RPMI7951 (cell line): ENCODE results near the gene SYT13. TPM values are rescaled to one million over a fixed set of nuclear protein-coding genes. Genes with fewer than 3 reads are reported as not detected.

Experiments
- DNase-seq: peaks from one replicate; pipeline ENCODE4 v3.0.0-alpha.2; 2012; ENCODE audit warnings: low read depth
- total RNA-seq: library from RNA; depleted of rRNA; stranded (reverse); fragments of >200 nt; shearing (Covaris generic); gene quantifications from 2 replicates; pipeline ENCODE4 v1.2.3, GENCODE V29; 2014; rRNA removed

Gene SYT13, protein sequence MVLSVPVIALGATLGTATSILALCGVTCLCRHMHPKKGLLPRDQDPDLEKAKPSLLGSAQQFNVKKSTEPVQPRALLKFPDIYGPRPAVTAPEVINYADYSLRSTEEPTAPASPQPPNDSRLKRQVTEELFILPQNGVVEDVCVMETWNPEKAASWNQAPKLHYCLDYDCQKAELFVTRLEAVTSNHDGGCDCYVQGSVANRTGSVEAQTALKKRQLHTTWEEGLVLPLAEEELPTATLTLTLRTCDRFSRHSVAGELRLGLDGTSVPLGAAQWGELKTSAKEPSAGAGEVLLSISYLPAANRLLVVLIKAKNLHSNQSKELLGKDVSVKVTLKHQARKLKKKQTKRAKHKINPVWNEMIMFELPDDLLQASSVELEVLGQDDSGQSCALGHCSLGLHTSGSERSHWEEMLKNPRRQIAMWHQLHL
- 0.10 and 0.72 TPM in 2 replicates for total RNA-seq

DNA sequence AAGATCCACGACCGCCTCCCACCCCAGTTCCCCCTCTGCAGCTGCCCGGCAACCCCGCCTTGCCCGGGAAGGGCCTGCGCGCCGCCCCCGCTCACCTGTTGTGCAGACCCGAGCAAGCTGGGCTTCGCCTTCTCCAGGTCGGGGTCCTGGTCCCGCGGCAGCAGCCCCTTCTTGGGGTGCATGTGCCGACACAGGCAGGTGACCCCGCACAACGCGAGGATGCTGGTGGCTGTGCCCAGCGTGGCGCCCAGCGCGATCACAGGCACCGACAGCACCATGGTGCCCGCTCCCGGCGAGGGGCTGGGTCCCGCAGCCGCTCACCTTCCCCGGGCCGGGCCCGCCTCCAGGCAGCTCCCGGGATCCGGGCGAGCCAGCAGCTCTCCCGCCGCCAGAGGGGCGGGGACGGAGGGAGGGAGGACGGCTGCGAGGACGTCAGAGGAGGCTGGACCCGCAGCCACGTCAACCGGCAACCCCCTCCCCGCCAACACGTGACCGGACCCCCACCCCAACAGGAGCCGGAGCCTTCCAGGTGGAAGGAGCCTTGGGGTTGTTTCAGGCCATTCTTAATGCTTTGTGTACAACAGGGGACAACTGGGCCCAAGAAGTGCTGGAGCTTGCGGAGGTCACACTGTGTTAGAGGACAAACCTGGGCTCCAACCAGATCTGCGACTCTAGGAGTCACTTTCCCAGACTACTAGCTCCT lies at the start of gene SYT13:
Gene SYT13 (minus strand): TSS at position 412 of the 703 bp plus-strand sequence. CDS start 134 bp downstream, at position 278.
- no peak for DNase-seq

DNA sequence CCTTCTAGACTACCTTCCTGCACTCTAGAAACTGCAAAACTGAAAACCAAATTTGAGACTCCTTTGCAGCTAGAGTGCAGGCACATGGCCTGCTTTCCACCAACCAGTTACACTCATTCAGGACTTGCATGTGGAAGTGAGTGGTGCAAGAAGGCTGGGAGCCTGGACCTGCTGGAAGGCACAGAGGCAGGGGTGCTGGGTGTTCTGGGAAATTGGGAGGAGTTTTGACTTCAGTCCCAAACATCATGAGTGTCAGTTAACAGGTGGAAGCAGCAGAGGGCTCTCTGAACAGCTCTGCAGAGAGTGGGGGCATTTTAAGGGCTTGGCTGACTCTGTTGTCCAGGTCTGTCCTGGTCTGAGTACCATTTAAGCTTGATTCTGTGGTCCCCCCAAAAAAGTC lies 49.3 kb upstream of the SYT13 start:
- no peak for DNase-seq

DNA sequence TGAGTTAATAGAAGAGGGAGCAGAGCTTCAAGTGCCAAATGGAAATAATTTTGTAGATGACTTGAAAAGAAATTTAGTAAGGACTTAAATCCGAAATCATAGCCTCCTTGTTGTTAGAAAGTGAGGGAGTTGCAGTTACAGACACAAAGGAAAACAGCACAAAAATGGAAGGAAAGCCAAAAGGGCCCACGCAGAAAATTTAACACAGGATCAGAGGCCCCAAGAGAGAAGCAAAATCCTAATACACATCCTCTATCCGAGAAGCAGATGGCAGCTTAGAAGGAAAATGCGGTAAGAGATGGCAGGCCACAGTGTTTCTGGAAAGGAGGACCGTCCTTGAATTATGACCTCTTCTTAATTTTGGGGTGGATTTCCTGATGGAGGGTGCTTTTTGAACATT lies 48.7 kb upstream of the SYT13 start:
- DNase-seq, result no peak

DNA sequence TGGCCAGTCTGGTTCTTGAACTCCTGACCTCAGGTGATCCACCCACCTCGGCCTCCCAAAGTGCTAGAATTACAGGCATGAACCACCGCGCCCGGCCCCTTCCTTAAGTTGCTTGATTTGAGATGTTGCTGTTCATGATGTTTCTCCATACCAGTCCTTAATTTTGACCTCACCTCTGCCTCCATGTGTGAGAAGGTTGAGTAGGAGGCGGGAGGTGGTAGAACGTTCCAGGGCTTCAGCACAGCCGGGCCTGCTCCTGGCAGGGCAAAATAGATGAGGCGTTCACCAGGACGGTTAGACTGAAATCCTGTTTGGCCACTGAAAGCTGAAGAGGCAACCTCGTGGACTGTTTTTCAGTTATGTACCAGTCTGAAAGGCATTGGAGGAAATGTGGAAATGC lies 48.3 kb upstream of the SYT13 start:
- DNase-seq, result no peak

DNA sequence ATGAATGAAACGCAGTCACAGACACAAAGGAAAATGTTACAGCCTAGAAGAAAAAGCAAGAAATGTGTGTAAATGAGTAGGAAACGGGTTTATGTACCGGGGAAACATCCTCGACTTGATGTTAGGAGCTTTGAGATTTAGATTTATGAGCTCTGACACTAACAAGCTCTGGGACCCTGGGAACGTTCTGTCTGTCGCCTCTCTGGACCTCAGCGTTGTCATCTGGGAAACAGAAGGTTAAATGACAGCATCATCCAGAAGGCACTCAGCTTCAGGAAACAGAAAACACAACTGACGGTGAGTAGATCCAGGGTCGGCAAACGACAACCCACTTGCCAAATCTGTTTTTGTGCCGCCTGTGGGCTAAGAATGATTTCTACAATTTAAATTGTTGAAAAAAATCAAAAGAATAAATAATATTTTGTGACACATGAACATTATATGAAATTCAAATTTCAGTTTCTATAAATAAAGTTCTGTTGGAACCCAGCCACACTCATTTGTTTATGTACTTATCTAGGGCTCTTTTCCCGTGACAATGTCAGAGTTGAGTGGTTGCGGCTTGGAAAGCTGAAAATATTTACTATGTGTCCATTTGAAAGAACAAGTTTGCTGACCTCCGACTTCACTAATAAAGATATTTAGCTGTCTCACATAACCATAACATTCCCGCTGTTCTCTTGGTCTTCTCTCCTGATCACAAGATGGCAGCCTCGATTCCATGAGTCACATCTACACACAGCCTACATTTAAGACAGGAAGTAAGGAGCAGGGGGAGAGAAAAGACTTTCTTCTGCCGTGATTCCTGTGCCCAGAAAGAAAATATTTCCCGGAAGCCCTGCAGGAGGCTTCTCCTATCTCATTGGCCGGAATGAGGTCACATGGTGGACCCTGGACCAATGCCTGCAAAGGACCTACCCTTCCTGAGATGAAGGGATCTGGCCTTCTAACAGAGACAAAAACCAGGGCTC lies 47.1 kb upstream of the SYT13 start:
- DNase-seq, result peak; percentile 84

DNA sequence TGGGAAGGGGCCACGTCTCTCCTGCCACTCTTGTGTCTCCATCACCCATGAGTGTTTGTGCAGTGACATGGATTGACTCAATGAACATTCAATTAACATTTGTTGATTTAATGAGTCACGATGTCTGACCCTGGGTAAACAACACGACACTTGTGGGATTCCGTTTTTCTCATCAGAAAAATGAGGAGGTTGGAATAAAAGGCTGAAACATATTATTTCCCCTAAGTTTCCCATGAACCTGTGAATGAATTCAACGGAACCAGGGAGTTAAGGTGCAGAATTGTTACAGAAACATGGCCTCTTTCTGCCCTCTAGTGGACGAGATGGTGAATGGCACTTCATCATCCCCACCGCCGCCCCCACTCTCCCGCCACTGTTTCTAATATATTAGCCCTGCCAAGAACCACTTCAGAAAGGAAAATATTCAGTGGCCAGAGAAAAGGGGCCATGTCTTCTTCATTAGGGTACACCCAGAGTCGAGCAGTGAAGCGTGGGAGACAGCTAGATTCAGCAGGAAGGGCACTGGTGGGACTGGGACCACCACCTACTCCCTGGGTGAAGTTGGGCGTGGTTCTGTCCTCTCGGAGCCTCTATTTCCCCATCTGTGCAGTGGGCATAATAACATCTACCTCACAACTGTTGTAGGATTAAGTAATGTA lies 46.3 kb upstream of the SYT13 start:
- DNase-seq, result peak; percentile 36

DNA sequence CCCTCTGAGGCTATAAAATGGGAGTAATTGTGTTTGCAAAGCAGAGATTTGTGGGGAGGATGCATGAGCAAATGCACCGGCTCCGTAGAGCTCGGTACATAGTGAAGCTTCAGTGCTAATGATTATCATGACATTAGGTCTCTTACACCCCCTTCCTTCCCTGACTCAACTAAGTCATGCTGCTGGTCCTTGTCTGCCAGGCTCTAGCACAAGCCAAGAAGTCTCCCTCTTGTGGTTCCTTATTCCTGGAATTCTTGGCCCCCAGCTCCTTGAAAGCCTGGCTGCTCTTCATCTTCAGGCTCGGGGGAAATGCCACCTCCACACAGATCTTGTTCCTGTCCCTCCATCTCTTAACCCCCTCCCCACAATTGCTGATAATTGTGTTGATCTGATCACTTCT lies 45.7 kb upstream of the SYT13 start:
- DNase-seq, result no peak

DNA sequence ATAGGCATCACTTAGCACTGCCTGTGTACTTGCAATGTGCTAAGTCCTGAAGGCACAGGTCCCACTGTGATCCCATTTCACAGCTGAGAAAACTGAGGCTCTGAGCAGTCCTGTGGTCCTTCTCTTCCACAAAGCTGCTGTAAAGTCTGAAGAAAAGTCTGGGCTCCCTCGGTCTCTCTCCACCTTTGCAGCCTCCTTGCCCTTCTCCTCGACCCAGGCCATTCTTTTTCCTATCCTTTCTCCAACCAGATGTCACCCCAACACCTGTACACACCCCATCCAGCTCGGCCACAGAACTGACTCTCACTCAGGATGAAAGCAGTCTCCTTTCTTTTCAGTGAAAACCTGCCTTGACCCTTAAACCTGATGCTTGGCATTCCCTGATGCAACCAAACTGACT lies 42.6 kb upstream of the SYT13 start:
- no peak for DNase-seq

DNA sequence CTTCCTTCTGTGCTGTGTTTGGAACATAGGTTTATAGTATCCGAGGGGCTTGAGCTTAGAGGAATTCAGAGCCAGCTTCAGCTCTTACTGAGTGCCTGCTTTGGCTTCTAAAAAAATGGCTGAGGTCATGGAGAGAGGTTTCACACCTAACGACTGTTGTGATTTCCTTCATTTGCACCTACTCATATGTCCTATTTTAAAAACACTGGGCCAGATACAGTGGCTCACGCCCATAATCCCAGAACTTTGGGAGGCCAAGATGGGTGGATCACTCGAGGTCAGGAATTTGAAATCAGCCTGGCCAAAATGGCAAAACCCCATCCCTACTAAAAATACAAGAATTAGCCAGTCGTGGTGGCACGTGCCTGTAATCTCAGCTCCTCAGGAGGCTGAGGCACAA lies 38.3 kb upstream of the SYT13 start:
- no peak for DNase-seq

DNA sequence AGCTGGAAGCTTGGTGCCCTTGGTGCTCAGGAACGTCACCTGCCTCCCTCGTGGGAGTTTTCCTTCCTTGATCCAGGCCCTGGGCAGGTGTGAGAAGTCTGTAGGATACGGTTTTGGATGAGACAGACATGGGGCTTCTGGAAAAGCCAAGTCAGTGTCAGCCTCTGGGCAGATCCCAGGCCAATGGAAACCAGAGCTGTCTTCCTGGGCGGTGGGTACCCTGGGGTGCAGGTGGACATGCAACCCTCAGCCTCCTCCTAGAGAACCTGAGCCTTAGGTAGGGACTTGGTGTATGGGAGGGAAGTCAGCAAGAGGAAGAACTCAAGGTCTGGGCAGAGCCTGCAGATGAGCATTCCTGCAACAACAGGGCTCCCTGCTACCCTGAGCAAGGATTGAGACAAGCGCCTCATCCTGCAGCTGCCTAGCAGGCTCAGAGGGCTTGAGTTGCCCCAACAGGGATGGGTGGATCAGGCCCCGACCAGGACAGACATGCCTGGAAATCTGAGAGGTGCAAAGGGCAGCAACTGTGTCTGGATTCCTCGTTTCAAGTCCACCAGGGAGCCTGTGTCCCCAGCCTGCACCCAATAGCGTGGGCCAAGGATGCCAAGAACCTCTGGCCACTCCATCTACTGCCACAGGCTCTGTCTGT lies 37.6 kb upstream of the SYT13 start:
- DNase-seq, result no peak

DNA sequence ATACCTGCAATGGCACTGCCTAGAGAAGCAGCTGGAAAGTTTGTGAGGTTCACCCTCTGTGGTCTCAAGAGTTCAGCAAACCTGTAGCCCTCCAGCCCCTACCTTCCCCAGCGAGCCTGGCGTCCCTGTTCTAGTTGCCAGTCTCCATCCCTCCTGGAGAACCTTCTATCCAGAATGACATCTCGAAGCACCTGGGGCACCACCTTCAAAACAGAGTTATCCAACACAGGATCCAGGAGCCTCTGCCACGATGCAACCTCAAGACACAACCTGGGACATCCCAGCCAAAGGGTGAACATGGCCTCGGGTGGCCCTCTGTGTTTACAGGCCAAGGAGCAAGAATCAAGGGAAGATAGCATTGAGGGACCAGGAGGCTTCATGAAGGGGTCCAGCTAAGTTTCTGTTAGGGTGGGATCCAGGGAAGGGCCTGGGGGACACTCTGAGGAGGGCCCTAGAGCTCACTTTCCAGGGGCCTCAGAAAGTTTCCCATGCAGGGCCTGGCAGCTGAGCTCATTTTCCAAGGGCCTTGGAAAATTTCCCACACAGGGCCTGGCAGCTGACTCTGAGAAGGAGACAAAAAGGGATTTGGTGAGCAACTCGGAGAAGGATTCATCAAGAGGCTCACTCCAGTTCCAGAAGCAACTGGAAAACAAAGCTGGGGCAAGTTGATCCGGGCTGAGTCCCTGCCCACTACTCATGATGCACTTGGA lies 36.9 kb upstream of the SYT13 start:
- DNase-seq, result no peak

DNA sequence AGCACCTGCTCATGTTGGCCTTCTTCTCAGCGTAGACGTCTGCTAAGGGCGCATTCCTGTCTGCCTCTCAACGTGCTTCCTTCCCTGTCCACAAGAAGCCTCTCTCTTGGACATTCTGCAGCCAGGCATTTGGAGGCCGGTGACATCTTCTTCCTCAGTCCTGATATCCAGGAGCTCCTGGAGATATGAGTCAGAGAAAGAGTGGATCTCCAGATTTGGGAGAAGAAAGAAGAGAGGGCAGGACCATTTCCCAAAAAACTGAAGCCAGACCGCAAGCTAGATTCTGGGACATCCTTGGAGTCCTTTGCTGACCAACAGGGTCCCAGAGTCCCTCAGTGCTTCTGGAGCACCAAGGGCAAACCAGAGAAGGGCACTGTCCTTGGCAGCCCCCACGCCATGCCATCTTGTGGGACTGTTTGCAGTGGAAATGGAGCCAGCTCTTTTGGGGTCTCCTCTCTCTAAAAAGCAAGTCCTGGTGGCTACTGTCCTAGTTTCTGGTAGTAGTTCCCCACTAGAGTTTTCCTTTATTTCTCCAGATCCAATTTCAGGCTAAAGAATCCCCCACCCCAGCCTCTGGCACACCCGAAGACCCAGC lies 36.1 kb upstream of the SYT13 start:
- no peak for DNase-seq

DNA sequence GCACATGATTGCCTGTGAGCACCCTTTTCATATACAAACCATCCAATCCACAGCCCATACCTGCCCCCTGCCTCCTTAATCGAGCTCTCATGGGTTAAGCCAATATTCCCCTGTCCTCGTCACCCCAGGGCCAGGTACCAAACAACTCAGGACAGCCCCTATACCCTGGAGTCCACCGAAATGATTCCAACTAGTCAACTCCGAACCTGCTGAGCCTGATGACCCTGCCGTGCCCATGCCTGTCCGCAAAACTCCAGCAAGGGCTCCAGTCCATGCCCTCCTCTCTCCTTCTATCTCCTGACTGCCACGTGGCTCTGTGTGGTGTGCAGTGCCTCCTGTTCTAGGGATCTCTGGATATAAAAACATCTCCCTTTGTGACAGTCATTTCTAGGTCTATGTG lies 35.5 kb upstream of the SYT13 start:
- no peak for DNase-seq

DNA sequence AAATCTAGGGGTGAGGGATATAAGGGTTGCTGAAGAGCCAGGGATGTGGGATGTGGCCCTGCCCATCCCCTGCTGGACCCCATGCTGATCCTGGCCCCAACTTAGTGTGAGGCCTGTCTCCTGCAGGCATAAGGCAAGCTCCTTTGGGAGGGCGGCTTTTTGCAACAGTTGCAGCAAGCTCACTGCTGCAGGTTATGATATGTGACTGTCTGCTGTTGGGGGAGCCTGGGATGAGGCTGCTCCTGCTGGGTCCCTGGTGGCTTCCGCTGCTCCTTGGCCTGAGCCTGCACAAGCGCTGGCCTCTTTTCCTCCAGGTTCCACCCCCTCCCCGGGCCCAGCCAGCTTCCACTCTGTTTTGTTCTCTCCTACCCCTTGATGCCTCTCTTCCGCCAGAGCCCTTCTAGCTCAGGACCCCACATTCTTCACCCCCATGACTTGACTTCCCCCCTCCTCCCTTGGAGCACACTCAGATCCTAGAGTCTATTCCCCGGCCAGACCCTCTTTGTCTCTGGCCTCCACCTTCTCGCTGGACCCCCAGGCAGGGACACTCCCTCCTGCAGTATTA lies 35.0 kb upstream of the SYT13 start:
- no peak for DNase-seq

DNA sequence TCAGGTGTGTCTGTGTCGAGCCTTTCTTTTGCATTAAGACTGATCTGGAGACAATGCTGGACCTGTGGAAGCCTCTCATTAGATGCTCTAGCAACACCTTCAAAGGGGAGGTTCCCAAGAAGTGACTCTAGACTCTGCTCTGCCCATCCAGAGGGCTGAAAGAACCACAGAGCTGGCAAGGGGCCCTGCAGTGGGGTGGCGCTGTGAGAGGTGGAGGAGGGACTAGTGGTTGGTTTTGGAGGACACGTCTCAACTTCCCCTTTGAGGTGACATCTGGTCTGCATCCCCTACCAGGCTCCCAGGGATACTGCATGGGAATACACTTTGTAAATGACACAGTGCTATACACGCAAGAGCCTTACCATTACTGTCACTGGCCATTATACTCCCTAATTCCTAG lies 34.2 kb upstream of the SYT13 start:
- DNase-seq, result no peak

DNA sequence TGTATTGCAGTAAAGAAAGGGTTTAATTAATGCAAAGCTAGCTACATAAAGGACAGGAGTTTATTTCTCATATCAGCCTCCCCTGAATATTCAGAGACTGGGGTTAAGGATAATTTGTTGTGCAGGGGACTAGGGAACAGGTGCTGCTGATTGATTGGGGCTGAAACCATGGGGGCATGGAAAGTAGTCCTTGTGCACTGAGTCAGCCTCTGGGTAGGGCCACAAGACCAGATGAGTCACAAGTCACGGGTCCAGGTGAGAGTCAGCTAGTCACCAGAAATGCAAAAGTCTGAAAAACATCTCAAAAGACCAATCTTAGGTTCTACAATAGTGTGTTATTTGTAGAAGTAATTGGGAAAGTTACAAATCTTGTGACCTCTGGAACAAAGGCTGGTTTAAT lies 32.9 kb upstream of the SYT13 start:
- no peak for DNase-seq

DNA sequence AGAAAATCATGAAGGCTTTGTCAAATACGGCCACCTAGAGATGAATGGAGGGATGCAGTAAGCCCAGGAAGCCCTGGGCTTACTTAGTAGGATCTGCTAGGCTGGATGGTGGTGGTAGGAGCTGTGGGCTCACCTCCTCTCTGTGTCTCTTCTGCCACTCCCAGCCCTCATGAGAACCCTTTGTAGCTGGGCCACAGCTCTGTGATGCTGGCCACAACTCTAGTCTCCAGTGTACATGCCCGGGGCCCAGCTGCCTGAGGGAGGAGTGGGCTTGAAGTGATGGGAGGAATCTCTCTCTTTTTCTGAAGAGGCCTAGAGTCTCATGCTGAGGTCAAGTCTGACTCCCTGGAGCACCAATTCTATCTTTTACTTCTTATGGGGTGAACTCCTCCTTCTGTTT lies 32.4 kb upstream of the SYT13 start:
- no peak for DNase-seq

DNA sequence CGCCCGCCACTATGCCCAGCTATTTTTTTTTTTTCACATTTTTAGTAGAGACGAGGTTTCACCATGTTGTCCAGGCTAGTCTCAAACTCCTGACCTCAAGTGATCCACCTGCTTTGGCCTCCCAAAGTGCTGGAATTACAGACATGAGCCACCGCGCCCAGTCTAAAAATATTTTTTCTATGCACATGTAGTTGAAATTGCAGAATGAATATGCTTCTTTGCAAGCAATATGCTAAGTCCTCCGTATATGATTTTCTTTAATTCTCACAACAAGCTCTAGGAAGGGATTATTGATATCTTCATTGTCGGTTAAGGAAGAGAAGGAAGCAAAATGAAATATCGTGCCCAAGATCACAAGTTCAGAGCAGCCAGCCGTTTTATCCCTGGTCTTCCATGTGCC lies 30.1 kb upstream of the SYT13 start:
- DNase-seq, result no peak

DNA sequence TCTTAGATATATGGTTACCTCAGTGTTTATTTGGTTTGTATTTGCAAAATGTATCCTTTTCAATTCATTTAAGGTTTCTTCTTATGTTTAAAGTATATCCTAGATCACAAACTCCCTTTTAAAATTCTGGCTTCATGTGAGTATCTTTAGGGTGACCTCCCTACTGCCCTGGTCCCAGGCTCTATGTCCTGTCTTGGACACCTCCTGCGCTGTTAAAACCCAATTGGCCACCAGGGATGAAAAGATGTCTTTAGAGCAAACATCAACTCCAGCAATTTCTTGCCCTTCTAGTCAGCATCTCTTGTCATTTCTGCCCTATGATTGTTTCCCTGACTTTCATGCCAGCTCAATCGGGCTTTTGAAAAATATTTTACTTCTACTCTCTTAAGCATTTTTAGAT lies 28.8 kb upstream of the SYT13 start:
- DNase-seq, result no peak
